ENCODE results near the gene HDAC5. TPM values are rescaled to one million over a fixed set of nuclear protein-coding genes. Genes with fewer than 3 reads are reported as not detected.

The HDAC5 gene
- polyA plus RNA-seq, 3 donors: 16.1 to 93.6 (median 24.7) TPM

GRCh38 chr17:44091200-44091997 is 32.0 kb downstream of the HDAC5 start:
- no peaks in the 10 kb centered on the region for H3K27me3 ChIP-seq (ENCODE audit: control insufficient read depth in 2 of 2, insufficient read depth in 2 of 2, low read length in 2 of 2)
- no peak for DNase-seq
- H3K4me2 ChIP-seq (replicated peaks; ENCODE audit: extremely low read depth, low read length, poor library complexity, severe bottlenecking): no peak overlapping the region
- WGBS (ENCODE audit: insufficient coverage): 100% methylated on average over 8 of the region's 14 CpGs
- peaks cover 17% of the 10 kb centered on the region for H4K20me1 ChIP-seq (ENCODE audit: insufficient read depth, low read length)
- H3K27me3 Mint-ChIP-seq (ENCODE audit: low read depth in 3 of 3): peaks cover 0 to 2% (median 0%) of the 10 kb centered on the region in 3 donors
- no peak overlapping the region for H3K9ac ChIP-seq (ENCODE audit: insufficient read depth, low read length, poor library complexity, severe bottlenecking)
- H3K27ac ChIP-seq (ENCODE audit: low read depth in 1 of 2, low read length in 2 of 2): no peak overlapping the region
- no peak for TF ChIP-seq CTCF (IDR thresholded peaks at IDR 0.05)
- no peaks in the 10 kb centered on the region for H3K79me2 ChIP-seq (ENCODE audit: insufficient read depth, low read length)
- H3K27ac Mint-ChIP-seq: no peak overlapping the region
- H3K4me3 Mint-ChIP-seq: no peak overlapping the region
- H3K9me3 Mint-ChIP-seq: peaks cover 0 to 3% (median 0%) of the 10 kb centered on the region in 7 donors
- intact Hi-C loops (cut with micrococcal nuclease): no loop called here
- H3K36me3 Mint-ChIP-seq: peaks cover 42 to 73% of the 10 kb centered on the region in 2 donors
- H3K4me1 Mint-ChIP-seq: peaks cover 15% of the 10 kb centered on the region
- H3K9me3 ChIP-seq (replicated peaks in 1 of 2; ENCODE audit: control insufficient read depth in 1 of 2, insufficient read depth in 1 of 2, low read length in 2 of 2): no peaks in the 10 kb centered on the region
- peaks cover 14 to 15% of the 10 kb centered on the region in 2 donors for H3K4me1 ChIP-seq (ENCODE audit: control insufficient read depth in 1 of 2, insufficient read depth in 2 of 2, low read length in 2 of 2)
- H3K36me3 ChIP-seq (replicated peaks in 1 of 2; ENCODE audit: control insufficient read depth in 1 of 2, insufficient read depth in 2 of 2, low read length in 2 of 2): peaks cover 49 to 59% of the 10 kb centered on the region in 2 donors
- no peak overlapping the region for H3K4me3 ChIP-seq (replicated peaks in 1 of 3; ENCODE audit: low read depth in 2 of 3, low read length in 3 of 3)
- H2AFZ ChIP-seq (ENCODE audit: insufficient read depth, low read depth, low read length, poor library complexity, severe bottlenecking): no peak overlapping the region

GRCh38 chr17:44088254-44088653 is 35.2 kb downstream of the HDAC5 start:
- intact Hi-C loops (cut with micrococcal nuclease): no loop called here
- H2AFZ ChIP-seq (ENCODE audit: insufficient read depth, low read depth, low read length, poor library complexity, severe bottlenecking): no peak overlapping the region
- Mint-ChIP-seq H3K4me3 (no peak overlapping the region), H3K36me3 (peaks cover 63 to 93% of the 10 kb centered on the region in 2 donors), H3K4me1 (no peaks in the 10 kb centered on the region), H3K27ac (no peak overlapping the region), H3K9me3 (peaks cover 0 to 3% (median 0%) of the 10 kb centered on the region in 7 donors), H3K27me3 (ENCODE audit: low read depth in 3 of 3) (peaks cover 0 to 5% (median 0%) of the 10 kb centered on the region in 3 donors)
- WGBS (ENCODE audit: insufficient coverage): 94% methylated on average over 16 of the region's 16 CpGs
- H3K4me3 ChIP-seq (replicated peaks in 1 of 3; ENCODE audit: low read depth in 2 of 3, low read length in 3 of 3): no peak overlapping the region
- H3K4me2 ChIP-seq (replicated peaks; ENCODE audit: extremely low read depth, low read length, poor library complexity, severe bottlenecking): no peak overlapping the region
- DNase-seq: no peak
- TF ChIP-seq CTCF (IDR thresholded peaks at IDR 0.05): no peak
- no peaks in the 10 kb centered on the region for H3K9me3 ChIP-seq (replicated peaks in 1 of 2; ENCODE audit: control insufficient read depth in 1 of 2, insufficient read depth in 1 of 2, low read length in 2 of 2)
- H3K4me1 ChIP-seq (ENCODE audit: control insufficient read depth in 1 of 2, insufficient read depth in 2 of 2, low read length in 2 of 2): no peaks in the 10 kb centered on the region
- H3K9ac ChIP-seq (ENCODE audit: insufficient read depth, low read length, poor library complexity, severe bottlenecking): no peak overlapping the region
- H3K79me2 ChIP-seq (ENCODE audit: insufficient read depth, low read length): no peaks in the 10 kb centered on the region
- no peaks in the 10 kb centered on the region for H3K27me3 ChIP-seq (ENCODE audit: control insufficient read depth in 2 of 2, insufficient read depth in 2 of 2, low read length in 2 of 2)
- no peak overlapping the region for H3K27ac ChIP-seq (ENCODE audit: low read depth in 1 of 2, low read length in 2 of 2)
- H3K36me3 ChIP-seq (replicated peaks in 1 of 2; ENCODE audit: control insufficient read depth in 1 of 2, insufficient read depth in 2 of 2, low read length in 2 of 2): peaks cover 64 to 81% of the 10 kb centered on the region in 2 donors
- H4K20me1 ChIP-seq (ENCODE audit: insufficient read depth, low read length): peaks cover 1% of the 10 kb centered on the region

Measured in CD14-positive monocyte (primary cell).